ENCODE data around the gene ADGRE2. TPM values are rescaled to one million over a fixed set of nuclear protein-coding genes. Genes with fewer than 3 reads are reported as not detected.

The ADGRE2 gene
- total RNA-seq, 2 donors from 2014 or later: 1.6 to 4.3 TPM

DNA sequence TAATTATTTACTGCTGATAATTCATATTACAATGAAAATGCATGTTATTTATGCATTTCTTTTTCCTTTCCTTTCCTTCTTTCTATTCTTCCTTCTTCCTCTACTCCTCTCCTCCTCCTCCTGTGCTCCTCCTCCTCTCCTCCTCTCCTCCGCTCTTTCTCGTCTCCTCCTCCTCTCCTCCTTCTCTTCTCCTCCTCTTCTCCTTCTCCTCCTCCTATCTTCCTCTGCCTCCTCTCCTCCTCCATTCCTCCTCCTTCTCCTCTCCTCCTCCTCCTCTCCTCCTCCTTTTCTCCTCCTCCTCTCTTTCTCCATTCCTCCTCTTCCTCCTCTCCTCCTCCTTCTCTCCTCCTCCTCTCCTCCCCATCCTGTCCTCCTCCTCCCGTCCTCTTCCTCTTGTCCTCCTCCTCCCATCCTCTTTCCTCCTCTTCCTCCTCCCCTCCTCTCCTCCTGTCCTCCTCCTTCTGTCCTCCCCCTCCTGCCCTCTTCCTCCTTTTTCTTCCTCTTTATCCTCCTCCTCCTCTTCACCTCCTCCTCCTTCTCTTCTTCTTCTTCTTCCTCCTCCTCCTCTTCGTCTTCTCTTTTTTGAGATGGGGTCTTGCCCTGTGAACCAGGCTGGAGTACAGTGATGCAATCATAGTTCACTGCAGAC lies 14.7 kb downstream of the ADGRE2 start:
- DNase-seq: no peak

DNA sequence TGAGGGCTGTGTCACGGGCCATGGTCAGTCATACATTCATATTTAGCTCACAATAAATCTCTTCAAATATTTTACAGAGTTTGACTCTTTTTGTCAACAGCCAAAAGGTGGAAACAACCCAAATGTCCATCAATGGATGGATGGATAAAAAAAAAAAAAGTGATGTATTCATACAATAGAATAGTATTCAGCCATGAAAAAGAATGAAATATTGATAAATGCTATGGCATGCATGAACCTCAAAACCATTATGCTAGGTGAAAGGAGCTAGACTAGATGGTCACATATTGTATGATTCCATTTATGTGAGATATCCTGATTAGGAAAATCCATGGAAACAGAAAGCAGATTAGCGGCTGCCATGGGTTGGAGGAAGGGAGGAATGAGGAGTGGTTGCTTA lies 16.2 kb downstream of the ADGRE2 start:
- ATAC-seq: no peak
- DNase-seq: no peak
- intact Hi-C loops (cut with DNase I, micrococcal nuclease): no loop called here

More for the DNA sequence above, 14.7 kb downstream of the ADGRE2 start:
- no peak for ATAC-seq
- intact Hi-C loops (cut with DNase I, micrococcal nuclease): no loop called here

DNA sequence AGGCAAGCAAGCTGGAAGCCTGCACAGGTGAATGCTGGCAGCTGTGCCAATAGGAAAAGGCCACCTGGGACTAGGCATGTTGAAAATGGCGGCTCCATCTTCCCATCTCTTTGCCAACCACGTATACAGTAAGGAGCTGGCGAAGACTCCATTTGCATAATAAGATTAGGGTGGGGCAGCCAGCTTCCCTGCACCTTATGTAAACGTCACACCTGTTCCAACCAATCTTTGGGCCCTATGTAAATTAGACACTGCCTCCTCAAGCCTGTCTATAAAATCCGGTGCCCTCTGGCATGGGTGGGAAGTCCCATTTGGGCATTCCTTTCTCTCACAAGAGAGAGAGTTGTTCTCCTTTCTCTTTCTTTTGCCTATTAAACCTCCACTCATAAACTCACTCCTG lies 16.8 kb downstream of the ADGRE2 start:
- no peak for ATAC-seq
- intact Hi-C loops (cut with DNase I, micrococcal nuclease): no loop called here
- no peak for DNase-seq

DNA sequence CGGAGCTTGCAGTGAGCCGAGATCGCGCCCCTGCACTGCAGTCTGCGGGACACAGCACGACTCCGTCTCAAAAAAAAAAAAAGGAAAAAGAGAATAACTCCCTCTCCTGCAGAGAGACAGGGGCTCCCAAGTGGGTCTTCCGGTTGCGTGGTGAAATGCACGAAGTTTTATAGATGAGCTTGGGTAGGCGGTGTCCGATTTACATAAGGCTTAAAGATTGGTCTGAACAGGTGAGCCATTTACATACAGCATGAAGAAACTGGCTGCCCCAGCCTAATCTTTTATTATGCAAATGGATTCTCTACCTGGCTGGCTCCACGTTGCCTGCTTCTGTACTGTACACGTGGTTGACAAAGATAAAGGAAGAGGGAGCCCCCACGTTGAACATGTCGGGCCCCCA lies 19.5 kb downstream of the ADGRE2 start:
- intact Hi-C loops (cut with DNase I, micrococcal nuclease): no loop called here
- ATAC-seq (peak; percentile 96), DNase-seq (peak in 1 of 2 donors; percentile 11)

DNA sequence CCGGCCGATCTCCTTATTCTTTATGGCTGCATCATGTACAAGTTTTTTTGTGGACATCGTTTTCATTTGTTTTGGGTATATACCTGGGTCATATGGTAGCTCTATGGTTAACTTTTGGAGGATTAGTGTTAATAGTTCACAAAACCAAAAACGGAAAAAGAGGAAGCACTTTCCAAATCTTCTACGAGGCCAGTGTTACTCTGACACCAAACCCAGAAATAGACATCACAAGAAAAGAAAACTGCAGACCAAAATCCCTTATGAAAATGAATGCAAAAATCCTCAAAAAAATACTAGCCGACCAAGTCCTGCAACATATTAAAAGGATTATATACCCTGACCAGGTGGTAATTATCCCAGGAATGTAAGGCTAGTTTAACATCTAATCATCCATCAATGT lies 29.8 kb downstream of the ADGRE2 start:
- ATAC-seq (no peak), DNase-seq (no peak)
- intact Hi-C loops (cut with DNase I, micrococcal nuclease): no loop called here

DNA sequence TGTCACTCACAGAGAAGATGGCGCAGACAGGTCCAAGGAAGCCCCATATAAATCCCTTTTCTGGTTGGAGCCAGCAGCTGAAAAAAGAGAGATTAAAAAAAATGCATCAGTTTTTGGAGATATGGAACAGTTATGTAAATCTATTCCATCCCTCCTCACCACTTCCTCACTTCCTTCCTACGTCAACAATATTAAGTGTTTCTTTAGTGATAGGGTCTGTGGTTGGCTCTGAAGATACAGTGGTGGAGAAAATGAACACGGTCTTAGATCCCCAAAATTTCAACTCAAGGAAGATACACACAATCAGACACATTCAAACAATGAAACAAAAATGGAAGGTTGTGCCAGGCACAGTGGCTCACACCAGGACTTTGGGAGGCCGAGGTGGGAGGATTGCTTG lies 31.5 kb downstream of the ADGRE2 start:
- intact Hi-C loops (cut with DNase I, micrococcal nuclease): no loop called here

DNA sequence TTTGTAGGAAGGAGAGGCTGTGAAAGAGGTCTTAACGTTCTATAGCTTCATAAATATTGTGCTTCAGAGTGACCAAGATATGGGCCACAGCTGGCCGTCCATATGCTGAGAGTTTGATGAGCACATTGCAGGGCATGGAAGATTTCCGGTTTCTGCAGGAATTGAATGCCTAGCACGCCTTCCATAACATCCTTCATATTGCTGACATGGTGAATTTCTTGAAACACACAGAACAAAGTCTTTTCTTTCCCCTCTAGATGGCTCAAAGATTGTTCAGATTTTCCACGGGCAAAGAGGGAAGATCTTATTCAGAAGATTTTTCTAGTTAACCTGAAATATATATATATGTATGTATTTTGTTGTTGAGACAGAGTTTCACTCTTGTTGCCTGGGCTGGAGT lies 42.4 kb downstream of the ADGRE2 start:
- intact Hi-C loops (cut with DNase I, micrococcal nuclease): no loop called here
- DNase-seq (no peak), ATAC-seq (no peak)

More for the DNA sequence above, 31.5 kb downstream of the ADGRE2 start:
- no peak for ATAC-seq
- DNase-seq: no peak

DNA sequence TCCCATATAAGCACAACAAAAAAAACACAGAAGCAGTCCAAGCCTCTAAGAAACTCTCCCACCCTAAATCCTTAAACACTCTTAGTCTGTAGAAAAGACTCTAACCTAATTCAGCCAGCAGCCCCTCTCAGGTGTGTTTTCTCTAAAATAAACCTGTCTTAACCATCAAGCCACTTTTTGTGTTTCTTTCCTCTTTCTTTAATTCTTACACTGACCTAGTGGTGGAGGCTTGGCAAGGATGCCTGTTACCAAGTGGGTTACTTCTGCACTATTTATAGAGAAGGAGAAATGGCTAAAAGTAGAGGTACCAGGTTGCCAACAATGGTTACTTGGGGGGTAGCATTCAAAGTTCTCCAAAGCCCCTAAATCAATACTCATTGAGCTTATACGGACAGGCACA lies 44.8 kb downstream of the ADGRE2 start:
- ATAC-seq: no peak
- intact Hi-C loops (cut with DNase I, micrococcal nuclease): no loop called here
- no peak for DNase-seq

DNA sequence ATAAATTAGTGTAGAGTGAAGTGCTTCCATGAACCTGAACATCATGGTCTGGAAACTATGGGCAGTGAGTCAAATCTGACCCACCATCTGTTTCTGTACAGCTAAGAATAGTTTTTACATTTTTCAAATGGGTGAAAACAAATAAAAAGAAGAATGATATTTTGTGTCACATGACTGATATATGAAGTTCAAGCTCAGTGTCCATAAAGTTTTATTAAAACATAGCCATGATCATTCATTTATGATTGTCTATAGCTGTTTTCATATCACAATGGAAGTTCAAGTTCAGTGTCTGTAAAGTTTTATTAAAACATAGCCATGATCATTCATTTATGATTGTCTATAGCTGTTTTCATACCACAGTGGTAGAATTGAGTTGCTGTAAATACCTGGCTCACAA lies 45.9 kb downstream of the ADGRE2 start:
- intact Hi-C loops (cut with DNase I, micrococcal nuclease): no loop called here
- no peak for DNase-seq
- no peak for ATAC-seq

DNA sequence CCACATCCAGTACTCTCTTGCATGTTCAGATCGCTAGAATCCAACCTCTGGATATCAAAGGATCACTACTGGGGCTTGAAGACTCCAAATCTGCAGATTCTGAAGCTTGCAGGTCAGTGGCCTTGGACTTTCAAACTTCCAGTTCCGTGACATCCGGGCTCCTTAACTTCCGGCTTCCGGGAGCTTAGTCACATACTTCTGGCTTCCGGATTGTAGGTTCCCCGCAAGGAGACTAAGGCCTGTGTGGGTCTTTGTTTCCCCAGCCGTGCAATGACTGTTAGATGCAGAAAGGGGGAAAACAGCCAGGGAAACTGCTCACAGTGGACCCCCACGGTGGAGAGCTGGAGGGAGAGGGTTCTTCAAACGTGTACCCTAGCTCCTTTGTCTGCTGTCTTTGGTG lies 47.2 kb downstream of the ADGRE2 start:
- DNase-seq (no peak), ATAC-seq (no peak)
- intact Hi-C loops (cut with DNase I, micrococcal nuclease): no loop called here

DNA sequence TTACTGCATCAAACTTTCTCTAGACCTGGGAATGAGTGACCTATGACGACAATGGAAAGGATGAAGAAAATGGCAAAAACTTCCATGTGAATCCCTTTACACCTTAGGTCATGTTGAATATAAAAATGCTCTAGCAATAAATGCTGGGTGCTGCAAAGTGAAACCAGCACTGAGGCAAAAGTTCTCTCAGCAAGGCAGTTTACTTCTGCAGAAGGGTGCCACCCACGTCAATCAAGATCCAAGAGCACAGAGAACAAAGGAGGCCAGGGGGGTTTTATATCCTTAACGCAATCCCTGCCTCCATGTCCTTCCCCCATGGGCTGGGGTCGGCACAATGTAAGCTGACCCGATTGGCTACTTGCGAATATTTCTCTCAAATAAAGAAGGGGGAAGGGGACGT lies 49.8 kb downstream of the ADGRE2 start:
- no peak for DNase-seq
- intact Hi-C loops (cut with DNase I, micrococcal nuclease): no loop called here
- no peak for ATAC-seq

DNA sequence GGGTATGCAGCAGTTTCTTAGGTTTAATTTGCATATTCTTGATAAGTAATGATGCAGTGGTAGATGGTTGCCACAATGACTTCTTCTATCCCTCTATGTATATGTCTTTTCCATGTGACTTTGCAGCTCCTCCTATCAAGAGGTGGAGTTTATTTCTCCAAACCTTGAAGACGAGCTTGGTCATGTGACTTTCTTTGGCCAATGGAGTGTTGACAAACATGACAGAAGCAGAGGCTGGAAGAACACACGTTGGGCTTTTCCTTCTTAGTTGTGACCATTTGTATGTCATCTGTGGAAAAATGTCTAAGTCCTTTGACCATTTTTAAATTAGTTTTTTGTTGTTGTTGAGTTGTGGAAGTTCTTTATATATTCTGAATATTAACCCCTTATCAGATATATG lies 56.2 kb downstream of the ADGRE2 start:
- intact Hi-C loops (cut with DNase I, micrococcal nuclease): no loop called here
- DNase-seq (no peak), ATAC-seq (no peak)

DNA sequence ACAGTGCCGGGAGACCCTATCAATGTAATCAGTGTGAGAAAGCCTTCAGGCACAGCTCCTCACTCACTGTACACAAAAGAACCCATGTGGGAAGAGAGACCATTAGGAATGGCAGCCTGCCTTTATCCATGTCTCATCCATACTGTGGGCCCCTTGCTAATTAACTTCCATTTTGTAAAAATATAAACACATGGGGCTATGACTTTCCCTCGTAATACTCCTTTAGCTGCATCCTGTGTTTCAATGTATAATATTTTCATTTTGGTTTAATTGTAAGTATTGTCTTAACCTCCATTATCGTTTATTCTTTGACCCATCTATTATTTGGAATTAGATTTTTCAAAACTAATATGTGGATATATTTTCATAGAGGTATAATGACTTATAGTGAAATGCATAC lies 59.2 kb downstream of the ADGRE2 start:
- DNase-seq: no peak
- intact Hi-C loops (cut with DNase I, micrococcal nuclease): no loop called here
- no peak for ATAC-seq

DNA sequence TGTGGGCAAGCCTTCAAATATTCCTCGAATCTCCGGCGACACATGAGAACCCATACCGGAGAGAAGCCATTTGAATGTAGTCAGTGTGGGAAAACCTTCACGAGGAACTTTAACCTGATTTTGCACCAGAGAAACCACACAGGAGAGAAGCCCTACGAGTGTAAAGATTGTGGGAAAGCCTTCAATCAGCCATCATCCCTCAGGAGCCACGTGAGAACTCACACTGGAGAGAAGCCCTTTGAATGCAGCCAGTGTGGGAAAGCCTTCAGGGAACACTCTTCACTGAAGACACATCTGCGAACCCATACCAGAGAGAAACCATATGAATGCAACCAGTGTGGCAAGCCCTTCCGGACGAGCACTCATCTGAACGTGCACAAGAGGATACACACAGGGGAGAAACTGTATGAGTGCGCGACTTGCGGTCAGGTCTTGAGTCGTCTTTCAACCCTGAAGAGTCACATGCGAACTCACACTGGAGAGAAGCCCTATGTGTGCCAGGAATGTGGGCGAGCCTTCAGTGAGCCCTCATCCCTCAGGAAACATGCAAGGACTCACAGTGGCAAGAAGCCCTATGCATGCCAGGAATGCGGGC lies 59.7 kb downstream of the ADGRE2 start:
- ATAC-seq (no peak), DNase-seq (no peak)
- intact Hi-C loops (cut with DNase I, micrococcal nuclease): no loop called here

DNA sequence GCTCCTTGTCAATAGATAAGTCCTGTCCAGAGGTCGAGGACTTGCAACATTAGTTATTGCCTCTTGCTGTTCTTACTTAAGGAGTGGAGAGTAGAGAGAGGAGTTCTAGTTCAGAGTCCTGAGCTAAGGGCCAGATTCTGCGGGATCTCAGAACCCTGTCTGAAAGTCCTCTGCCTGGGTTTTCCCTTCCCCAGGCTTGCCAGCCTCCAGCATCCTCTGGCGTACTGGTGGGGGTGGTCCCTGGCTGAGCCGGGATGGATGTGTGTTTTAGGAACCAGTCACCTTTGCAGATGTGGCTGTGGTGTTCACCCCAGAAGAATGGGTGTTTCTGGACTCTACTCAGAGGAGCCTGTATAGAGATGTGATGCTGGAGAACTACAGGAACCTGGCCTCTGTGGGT lies 62.5 kb downstream of the ADGRE2 start:
- no peak for DNase-seq
- intact Hi-C loops (cut with DNase I, micrococcal nuclease): no loop called here

DNA sequence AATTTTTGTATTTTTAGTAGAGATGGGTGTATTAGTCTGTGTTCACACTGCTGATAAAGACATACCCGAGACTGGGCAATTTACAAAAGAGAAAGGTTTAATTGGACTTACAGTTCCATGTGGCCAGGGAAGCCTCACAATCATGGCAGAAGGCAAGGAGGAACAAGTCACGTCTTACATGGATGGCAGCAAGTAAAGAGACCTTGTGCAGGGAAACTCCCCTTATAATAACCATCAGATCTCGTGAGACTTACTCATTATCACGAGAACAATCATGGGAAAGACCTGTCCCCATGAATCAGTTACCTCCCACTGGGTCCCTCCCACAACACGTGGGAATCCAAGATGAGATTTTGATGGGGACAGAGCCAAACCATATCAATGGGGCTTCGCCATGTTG lies 73.9 kb downstream of the ADGRE2 start:
- no peak for ATAC-seq
- no peak for DNase-seq
- intact Hi-C loops (cut with DNase I, micrococcal nuclease): no loop called here

More for the DNA sequence above, 62.5 kb downstream of the ADGRE2 start:
- no peak for ATAC-seq

DNA sequence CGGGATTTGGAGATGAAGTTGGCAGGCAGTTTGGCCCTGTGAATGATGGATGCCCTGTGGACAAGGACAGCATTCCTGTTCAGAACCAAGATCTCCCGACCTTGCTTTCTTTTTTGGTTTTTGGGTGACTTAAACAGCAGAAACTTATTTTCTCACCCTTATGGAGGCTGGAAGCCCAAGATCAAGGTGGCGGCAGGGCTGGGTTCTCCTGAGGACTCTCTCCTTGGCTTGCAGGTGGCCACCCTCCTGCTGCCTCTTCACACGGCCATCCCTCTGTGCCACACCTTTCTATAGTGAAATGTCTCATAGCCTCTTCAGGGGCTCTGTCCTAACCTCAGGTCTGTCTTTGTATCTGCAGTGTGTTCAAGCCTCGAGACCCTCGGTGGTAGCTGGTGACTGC lies 74.5 kb downstream of the ADGRE2 start:
- intact Hi-C loops (cut with DNase I, micrococcal nuclease): no loop called here
- no peak for DNase-seq
- no peak for ATAC-seq

DNA sequence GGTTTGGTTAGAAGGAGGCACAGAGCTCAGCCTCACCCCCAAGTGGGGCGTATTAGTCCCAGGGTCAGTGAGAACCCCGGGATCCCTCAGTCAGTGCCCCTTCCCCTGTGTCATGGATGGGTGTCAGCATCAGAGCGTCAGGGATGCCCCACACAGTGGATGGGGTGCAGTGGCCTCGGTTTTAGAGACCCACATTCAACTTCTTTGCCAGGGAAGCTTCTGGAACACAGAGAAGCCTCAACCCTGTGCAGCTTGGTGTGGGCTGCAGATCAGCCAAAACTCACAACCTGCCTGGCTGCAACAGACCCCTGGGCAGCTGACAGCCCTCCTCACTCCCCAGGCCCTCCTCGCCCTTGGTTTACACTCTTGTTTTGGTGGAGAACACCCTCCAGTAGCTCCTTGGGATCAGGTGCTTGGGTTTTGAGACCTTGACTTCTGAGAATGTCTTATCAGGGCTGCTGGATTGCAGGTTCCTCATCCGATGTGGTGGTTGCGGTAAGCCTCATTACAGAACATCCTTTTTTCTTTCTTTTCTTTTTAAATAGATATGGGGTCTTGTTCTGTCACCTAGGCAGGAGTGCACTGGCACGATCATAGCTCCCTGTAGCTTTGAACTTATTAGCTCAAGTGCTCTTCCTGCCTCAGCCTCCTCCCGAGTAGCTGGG lies 77.5 kb downstream of the ADGRE2 start:
- DNase-seq: no peak
- ATAC-seq: no peak
- intact Hi-C loops (cut with DNase I, micrococcal nuclease): no loop called here

DNA sequence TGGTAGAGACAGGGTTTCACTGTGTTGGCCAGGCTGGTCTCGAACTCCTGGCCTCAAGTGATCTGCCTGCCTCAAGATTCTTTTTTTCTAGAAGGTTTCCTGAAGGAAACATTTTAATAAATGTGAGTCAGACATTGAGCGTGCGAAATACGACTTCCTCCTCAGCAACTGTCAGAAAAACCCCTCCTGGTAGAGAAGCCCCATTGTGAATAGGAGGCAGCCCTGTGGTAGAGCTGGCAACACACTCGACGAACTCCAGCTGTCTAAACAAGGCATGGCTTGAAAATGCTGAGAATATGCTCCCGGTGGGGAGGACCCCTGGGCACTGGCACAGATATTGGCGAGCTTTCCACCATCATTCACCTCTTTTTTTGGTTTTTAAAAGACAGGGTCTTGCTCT lies 78.7 kb downstream of the ADGRE2 start:
- ATAC-seq (no peak), DNase-seq (no peak)
- intact Hi-C loops (cut with DNase I, micrococcal nuclease): no loop called here

DNA sequence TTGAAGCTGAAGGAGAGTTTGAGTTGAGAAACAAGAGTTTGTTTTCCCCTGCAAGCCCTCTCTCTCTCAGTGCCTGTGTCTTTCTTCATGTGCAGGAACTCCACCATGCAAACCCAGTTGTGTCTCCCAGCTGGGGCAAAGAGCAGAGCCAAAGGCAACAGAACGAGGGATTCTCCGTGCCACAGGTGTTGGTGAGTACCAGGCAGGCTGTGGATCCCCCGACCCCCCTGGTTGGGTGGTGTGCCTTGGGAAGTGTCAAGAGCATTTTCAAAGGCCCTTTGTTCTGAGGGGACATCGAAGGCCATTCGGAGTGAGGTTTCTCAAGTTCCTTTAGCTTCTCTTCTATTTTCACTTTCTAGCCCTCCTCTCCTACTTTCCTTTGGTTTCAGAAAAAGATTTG lies 82.9 kb downstream of the ADGRE2 start:
- ATAC-seq (no peak), DNase-seq (no peak)
- intact Hi-C loops (cut with DNase I, micrococcal nuclease): no loop called here
